NCI-H2196 (cell line): ENCODE data around the gene CST3.
"Not testable (repeated sequence)": the region's sequence is repeated elsewhere in the genome, so short reads cannot be mapped to it uniquely, and the experiment has no call there.

ENCODE experiments used
- DNase-seq: peaks from one replicate; lab custom pipeline; 2025; ENCODE audit not compliant: unreplicated experiment; lab: John Stamatoyannopoulos, UW

CST3 gene

DNA sequence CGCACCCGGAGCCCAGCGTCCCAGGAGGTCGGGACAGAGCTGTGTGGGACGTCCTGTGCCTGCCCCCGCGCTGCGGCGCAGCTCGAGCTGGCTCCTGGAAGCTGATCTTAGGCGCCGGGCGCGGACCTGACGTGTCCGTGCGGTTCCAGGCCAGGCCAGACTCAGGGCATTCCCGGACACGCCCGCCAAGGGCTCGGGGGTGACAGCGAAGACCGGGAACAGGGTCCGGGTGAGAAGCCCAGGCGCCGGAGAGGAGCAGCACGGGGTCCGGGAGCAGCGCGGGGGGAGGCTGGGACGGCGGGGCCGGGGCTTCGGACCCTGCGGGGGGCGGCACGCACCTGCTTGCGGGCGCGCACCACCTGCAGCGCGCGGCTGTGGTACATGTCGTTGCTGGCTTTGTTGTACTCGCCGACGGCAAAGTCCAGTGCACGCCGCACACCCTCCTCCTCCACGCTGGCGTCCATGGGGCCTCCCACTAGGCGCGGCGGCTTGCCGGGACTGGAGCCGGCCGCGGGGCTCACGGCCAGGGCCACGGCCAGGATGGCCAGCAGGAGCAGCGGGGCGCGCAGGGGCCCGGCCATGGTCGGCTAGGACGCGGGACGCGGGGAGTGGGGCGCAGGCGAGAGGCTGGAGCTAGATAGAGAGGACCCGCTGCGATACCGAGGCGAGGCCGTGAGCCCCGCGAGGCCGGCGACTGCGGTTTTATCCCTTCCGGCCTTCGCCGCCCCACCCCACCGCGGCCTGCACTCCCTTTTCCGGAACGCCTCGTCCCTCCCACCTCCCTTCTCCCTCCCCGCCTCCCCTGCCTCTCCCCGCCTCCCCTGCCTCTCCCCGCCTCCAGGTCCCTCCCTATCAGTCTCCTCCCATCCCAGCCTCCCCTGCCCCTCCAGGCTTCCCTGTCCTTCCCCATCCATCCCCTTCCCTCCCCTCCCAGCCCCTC, at the start of gene CST3:
Gene CST3, minus strand, starts transcription at position 674 of the 940 bp plus-strand sequence. Its CDS starts 93 bp downstream, at position 581.
- peak; percentile 83 for DNase-seq

- DNase-seq, result no peak
Measured at GRCh38 chr20:23686046-23686750, 48.4 kb upstream of the CST3 start.

GRCh38 chr20:23685529-23685896, 47.8 kb upstream of the CST3 start:
- not testable (repeated sequence) for DNase-seq

DNA sequence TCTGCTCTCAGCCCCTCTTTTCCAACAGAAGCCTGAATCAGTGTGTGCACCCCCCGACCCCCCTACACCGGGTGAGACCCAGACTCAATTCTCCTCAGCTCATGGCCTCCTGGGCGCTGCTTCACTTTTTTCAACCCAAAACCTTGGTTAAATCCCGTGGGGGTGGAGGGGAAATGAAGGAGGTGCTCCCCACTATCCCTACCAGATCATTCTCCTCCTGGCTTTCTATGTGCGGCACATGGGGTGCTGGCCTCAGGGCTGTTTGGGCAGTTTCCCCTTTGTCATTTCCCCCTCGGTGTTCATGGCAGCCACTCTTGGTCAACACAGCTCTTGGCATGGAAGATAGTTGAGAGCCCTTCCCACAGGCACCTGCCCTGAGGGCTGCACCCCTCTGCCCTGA, 46.5 kb upstream of the CST3 start:
- no peak for DNase-seq

DNA sequence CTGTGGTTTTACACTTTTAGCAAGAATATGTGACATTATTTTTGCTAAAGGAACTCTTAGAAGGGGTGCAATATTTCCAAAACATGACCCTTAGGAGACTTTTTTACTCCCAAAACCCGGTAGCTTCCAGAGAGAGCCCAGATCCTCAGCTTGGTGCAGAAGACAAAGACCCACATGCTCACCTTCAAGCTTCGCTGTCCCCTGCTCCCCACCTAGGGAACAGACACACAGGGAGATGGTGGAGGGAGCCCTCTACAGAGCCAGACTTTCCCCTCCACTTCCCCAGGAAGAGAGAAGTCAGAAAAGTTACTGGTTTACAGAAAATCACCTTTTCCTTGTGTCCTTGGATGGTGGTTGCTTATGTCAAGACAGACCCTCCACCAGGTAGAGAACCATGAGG, 46.1 kb upstream of the CST3 start:
- DNase-seq, result no peak

GRCh38 chr20:23683281-23683680, 45.5 kb upstream of the CST3 start:
- DNase-seq, result no peak

DNA sequence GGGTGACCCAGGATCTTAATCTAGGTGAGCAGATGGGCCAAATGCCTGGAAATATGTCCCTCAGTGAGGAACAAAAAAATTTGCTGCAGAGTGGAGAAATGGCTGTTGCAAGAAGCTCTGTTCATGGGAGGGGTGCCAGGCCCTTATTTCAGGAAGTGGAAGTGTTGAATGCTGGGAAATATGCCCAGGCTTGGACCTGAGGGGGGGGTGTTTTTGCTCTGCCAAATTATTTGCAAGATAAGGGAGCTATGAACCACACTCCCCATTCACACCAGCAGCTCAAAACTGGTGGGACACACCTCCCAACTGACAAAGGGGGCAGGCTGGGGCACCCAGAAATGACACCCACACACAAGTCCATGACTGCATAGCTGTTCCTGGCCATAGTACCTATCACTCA, 42.4 kb upstream of the CST3 start:
- DNase-seq, result no peak

DNA sequence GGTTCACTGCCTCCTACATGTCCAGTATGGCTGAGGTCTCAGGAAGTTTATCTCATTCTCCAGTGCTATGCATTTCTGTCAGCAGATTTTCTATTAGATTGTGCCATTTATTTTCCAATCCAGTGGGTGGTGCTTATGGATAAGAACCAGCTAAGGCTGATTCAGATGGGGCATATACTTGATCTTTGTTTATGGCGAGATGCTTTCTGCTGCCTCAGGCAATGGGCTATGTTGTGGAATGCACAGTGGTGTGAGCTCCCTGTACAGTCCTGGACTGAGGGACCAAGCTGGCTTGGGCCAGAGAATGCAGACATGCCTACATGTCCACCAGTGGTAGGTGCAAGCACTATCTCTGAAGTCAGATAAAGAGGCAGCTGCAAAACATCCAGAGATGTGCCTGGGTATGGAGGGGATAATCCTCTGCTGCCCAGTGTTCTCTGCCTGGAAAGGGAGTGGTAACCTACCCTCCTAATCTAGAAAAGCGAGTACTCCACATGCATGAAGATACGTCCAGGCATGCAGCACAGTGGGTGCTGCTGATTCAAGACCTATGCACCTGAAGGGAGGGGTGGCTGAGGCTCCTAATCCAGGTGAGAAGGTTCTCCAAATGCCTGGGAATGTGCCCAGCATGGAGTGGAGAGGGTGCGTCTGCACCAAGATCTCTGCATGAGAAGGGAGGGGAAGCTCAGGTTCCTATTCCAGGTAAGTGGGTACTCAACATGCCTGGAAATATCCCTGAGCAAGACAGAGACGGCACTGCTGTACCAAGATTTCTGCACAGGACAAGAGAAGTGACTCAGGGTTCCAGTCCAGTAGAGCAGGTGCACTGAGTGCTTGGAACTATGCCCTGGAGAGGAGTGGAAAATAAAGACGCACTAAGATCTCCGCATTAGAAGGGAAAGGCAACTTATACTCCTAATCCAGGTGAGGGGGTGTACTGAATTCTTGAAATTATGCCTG, 41.7 kb upstream of the CST3 start:
- DNase-seq, result no peak

DNA sequence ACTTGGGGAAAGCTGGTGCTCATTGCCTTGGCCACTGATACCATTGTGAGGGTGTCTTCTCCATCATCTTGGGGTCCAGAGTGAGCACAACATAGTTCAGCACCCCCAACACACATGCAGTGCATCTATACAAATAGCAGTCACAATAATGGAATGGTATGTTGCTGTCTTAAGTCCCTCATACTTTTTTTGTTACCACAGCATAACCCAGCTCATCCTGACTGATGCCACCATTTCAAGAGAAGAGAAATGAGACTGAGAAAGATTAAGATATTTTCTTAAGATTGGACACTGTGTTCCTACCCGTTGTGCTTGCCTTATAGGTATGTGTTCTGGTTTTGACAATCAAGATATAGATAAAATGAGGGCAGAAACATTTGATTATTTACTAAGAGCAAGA, 35.5 kb upstream of the CST3 start:
- no peak for DNase-seq

GRCh38 chr20:23672158-23672557, 34.4 kb upstream of the CST3 start:
- no peak for DNase-seq

GRCh38 chr20:23671479-23671878, 33.7 kb upstream of the CST3 start:
- no peak for DNase-seq

- DNase-seq, result no peak
Measured at GRCh38 chr20:23670361-23670760, 32.6 kb upstream of the CST3 start.

DNA sequence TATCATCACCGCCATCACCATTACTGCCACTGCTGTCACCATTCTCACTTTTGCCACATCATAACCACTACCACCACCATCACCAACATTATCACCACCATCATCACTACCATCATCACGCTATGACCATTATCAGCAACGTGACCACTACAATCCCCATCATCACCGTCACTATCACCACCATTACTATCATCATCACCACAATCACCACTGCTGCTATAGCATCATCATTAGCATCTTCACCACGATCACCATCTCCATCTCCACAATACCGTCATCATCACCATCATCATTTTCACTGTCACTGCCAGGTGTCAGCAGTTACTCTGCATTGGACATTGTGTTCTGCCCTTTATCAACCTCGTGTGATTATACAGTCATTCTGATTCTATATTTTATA, 32.1 kb upstream of the CST3 start:
- DNase-seq, result no peak

- DNase-seq, result no peak
Measured at GRCh38 chr20:23669327-23669726, 31.6 kb upstream of the CST3 start.

DNA sequence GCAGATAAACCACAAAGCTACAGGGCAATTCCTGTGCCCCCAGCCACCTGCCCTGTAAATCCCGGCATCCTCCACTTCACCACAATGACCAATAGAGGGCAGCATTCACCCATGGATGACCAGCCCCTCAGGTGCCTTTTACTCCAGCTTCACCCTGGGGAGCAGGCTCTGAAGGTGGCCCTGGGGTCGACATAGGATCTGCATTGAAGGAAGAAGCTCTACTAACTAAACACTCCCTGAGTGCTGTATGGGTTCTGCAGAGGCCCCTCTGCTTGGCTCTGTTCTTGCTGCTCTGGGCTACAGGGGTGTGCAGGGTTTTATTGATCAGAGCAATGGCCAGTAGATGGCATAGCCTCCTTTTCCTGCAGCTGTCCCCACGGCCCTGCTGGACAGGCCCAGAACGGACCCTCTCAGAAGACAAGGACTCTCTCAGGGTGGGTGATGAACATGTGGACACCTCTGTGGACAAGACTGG, 30.8 kb upstream of the CST3 start:
- peak; percentile 60 for DNase-seq

- DNase-seq, result no peak
Measured at GRCh38 chr20:23667666-23668065, 29.9 kb upstream of the CST3 start.

DNA sequence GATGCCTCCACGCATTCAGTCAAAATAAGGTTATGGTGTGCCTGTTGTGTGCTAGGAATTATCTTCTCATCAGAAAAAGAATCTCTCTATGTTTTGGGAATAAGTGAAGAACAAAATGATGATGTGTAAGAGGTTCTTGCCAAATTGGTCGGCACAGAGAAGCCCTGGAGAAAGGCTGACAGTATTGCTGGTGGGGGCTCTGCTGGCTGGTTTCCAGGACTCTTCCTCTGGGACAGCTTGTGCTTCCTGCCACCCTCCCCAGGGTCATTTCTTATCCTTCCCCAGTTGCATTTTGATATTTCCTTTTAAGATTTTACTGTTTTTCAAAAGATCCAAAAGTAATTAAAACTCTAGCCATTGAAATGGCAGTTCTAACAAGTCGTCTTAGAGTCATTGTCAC, 28.9 kb upstream of the CST3 start:
- DNase-seq, result no peak

GRCh38 chr20:23666189-23666588, 28.4 kb upstream of the CST3 start:
- DNase-seq, result no peak

DNA sequence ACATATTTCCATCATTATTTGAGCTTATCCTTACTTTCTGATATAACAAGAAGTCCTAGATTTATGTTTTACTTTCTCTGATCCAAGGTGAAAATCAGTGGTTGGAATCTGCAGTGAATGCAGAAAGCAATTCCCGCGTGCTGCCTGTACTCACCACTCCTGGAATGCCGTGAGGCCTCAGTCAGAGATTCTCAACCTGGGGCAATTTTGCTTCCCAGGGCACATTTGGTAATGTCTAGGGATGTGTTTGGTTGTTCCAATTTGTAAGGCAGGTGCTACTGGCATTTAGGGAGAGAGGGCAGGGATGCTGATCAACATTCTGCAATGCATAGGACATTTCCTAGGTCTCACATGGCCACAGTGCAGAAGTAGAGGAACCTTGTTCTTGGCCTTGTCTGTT, 27.2 kb upstream of the CST3 start:
- DNase-seq, result no peak

DNA sequence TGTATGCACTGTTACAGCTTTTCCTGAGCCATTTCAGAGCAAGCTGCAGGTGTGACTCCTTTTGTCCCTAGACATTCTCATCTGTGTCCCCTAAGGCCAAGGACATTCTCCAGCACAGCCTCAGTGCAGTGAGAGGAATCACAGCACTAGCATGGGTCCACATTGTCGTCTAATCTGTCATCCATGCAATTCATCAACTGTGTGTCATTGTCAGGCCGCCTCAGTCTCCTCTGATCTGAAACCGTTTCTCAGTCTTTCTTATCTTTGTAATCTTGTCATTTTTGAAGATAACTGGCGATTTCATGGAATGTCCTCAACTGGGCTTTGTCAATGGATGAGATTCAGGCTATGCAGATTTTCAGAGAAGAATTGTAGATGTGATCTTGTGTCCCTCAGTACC, 26.3 kb upstream of the CST3 start:
- DNase-seq, result not testable (repeated sequence)

- DNase-seq, result no peak
Measured at GRCh38 chr20:23663180-23663579, 25.4 kb upstream of the CST3 start.
